Transverse colon (tissue), 4 donors: ENCODE data around the gene FLVCR1.

Source experiments
- CTCF ChIP-seq, 5 experiments: fragments of 200-600 bp in 3 of 5; fragments of 450-650 bp in 2 of 5; sonication (generic) in 3 of 5; IDR thresholded peaks; 1 replicate in 2 of 5; 2 replicates in 3 of 5; pipeline ENCODE4 v1.5.1; 2016 to 2017; ENCODE audit warnings: antibody characterized with exemption in 5 of 5, inconsistent platforms in 3 of 5, mild to moderate bottlenecking in 2 of 5, moderate library complexity in 1 of 5
- EP300 ChIP-seq: sonication (generic); formaldehyde crosslinking; IDR thresholded peaks from one replicate; pipeline ENCODE4 v1.6.1; 2017; ENCODE audit warnings: antibody characterized with exemption, low read depth
- POLR2A ChIP-seq: fragments of 450-650 bp; IDR thresholded peaks from one replicate; pipeline ENCODE4 v1.6.1; 2016; ENCODE audit warnings: antibody characterized with exemption, mild to moderate bottlenecking, moderate library complexity
- POLR2AphosphoS5 ChIP-seq, 3 donors: sonication (generic); formaldehyde crosslinking; IDR thresholded peaks; one replicate each; pipeline ENCODE4 v1.6.1; 2016; ENCODE audit warnings: antibody characterized with exemption in 3 of 3

GRCh38 chr1:212902054-212902453 lies 44.0 kb downstream of the FLVCR1 start:
- TF ChIP-seq CTCF (IDR thresholded peaks at IDR 0.05) (no peak), POLR2AphosphoS5 (IDR thresholded peaks at IDR 0.05) (no peak), POLR2A (no peak), EP300 (no peak)
